Stimulated activated CD8-positive, alpha-beta memory T cell treated with anti-CD3 and anti-CD28 coated beads, Interleukin-12 subunit alpha, Interleukin-12 subunit beta, amount 100 ng/mL, for 24 hours (primary cell): ENCODE data around the gene STX17.

Experiments used
- DNase-seq: peaks from one replicate; pipeline ENCODE4 v3.0.0-alpha.2; 2020; ENCODE audit errors: extremely low read depth

STX17 gene

DNA sequence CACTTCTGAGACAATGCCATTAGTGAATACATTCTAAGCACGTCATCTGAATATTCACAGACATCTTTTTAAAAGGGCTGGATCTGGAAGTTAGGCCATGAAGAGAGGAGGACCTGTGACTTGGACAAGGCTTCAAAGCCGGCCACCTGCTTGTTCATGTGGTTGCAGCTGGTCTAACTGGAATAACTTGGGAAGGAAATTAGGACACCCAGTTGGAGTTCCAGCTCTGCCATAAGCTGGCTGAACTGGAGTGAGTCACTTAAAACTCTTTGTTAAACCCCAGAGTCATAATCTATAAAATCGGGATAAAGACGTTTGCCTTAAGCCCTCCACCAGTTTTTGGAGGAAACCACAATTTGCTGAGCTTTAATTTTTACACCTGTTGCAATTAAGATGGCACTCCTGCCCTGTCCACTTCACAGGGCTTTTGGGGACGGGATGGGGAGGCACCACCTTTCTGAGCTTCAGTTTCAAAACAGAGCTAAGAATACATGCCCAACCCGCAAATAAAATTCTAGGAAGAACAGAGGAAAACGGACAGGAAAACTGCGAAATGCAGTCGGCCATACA, 536 bp upstream of the STX17 start:
- DNase-seq: no peak

GRCh38 chr9:99907208-99907532, 716 bp downstream of the STX17 start:
- DNase-seq: no peak

- no peak for DNase-seq
Measured at GRCh38 chr9:99911600-99911999, 5.1 kb downstream of the STX17 start.

DNA sequence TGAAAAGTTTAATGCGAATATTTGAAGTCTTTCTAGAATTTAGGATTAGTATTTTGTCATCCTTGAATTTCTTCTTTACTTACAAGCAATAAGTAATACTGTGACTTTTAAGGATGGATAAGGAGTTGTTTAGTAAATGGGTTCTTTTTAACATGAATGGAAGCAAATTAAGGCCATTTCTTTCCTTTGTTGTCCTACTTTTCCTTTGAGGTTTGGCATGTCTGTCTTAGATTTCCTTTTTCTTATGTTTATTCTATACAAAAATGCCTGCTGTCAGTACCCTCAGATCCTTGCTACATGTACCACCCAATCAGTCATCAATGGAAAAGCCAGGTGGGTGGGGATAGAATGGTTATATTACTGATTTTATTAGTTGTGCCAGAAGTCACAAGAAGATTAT, 10.2 kb downstream of the STX17 start:
- DNase-seq: no peak

- no peak for DNase-seq
Measured at GRCh38 chr9:99918134-99918533, 11.7 kb downstream of the STX17 start.

- DNase-seq: no peak
Measured at GRCh38 chr9:99919930-99920329, 13.5 kb downstream of the STX17 start.

- no peak for DNase-seq
Measured at GRCh38 chr9:99921875-99922710, 15.6 kb downstream of the STX17 start.

DNA sequence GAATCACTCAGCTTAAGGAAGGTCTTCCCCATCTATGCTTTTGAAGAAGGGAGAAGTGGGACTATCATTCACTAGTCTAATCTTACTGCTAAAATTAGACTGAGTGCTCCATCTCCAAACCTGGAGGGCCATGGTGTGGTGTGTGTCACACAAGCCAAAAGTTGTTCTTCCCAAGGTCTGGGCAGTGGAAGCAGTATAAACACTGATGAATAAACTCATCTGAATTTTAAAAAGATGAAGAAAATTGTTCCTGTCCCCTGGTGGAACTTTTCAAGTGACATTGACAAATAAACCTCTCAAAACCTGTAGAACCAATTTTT, 16.2 kb downstream of the STX17 start:
- no peak for DNase-seq

- DNase-seq: no peak
Measured at GRCh38 chr9:99925541-99925940, 19.1 kb downstream of the STX17 start.

- no peak for DNase-seq
Measured at GRCh38 chr9:99929652-99930051, 23.2 kb downstream of the STX17 start.

- DNase-seq: no peak
Measured at GRCh38 chr9:99931155-99931840, 24.8 kb downstream of the STX17 start.

DNA sequence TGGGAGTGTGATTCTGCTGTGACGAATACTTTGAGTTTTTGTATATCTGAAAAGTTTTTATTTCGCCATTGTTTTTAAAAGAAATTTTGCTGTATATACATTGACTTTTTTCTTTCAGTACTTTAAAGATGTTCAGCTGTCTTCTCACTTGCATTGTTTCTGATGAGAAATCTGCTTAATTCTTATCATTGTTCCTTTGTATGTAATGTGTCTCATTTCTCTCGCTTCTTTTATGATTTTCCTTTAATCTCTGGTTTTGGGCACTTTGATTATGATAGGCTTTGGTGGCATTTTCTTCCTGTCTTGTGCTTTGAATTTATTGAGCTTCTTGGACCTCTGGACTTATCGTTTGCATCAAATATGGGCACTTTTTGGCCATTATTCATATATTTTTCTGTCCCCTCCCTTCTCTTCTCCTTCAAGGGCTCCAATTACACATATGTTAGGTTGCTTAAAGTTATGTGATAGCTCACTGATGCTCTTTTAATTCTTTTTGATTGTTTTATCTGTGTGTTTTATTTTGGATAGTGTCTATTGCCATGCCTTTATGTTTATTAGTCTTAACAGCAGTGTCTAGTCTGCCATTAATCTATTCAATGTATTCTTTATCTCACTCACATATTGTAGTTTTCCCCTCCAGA, 30.6 kb downstream of the STX17 start:
- DNase-seq: no peak

- DNase-seq: no peak
Measured at GRCh38 chr9:99947395-99947794, 40.9 kb downstream of the STX17 start.

- DNase-seq: no peak
Measured at GRCh38 chr9:99948482-99948881, 42.0 kb downstream of the STX17 start.

DNA sequence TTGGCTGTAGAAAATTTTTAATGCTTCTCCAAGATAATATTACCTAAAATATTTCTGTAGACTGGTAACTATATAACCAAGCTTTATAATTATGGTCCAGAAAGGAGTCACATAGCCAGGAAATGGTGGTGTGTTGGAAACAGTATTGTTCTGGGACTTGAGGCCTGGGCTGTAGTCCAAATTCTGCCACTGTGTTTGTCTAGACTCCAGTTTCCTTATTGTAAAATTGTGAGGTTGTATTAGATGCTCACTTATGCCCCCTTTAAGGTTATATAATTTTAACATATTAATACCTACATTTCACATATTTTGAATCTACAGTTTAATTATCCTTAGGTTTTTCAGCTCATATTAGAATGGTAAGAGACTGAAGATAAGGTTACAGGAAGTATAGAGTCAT, 42.4 kb downstream of the STX17 start:
- no peak for DNase-seq

- DNase-seq: no peak
Measured at GRCh38 chr9:99953861-99954507, 47.5 kb downstream of the STX17 start.

DNA sequence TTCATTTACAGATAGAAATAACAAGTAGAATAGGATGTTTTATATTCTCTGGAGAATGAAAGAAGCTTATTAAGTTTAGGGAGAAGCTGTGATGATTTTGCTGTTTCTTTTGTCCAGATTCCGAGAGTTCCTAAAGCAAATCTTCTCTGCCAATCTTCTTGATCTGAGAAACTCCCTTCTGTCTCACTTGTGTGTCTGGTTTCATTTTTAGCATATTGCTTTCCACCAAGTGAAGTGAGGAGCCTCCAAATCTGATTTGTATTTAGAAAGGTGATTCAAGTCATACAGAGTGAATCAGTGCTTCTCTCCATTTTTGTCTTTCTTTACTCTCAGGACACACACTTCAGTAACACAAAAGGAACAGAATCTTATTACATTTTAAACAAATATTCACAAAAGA, 48.4 kb downstream of the STX17 start:
- DNase-seq: no peak

GRCh38 chr9:99955606-99956005, 49.2 kb downstream of the STX17 start:
- DNase-seq: no peak

GRCh38 chr9:99962680-99963261, 56.3 kb downstream of the STX17 start:
- DNase-seq: no peak

- DNase-seq: no peak
Measured at GRCh38 chr9:99964336-99964735, 57.9 kb downstream of the STX17 start.

DNA sequence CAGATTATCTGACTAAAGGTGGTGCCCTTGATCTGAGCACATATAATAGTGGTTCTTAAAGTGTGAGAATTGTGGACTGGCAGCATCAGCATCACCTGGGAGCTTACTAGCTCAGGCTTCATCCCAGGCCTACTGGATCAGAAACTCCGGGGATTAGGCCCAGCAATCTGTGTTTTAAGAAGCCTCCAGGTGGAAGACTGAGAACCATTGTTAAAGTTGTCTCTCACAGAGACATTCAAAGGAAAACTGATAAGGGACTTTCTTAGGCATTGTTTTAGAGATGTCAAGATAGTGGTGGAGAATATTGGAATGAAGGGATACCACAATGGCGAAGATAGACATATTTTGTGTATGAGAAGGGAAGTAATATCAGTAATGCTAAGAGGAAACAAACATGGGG, 59.5 kb downstream of the STX17 start:
- DNase-seq: no peak

DNA sequence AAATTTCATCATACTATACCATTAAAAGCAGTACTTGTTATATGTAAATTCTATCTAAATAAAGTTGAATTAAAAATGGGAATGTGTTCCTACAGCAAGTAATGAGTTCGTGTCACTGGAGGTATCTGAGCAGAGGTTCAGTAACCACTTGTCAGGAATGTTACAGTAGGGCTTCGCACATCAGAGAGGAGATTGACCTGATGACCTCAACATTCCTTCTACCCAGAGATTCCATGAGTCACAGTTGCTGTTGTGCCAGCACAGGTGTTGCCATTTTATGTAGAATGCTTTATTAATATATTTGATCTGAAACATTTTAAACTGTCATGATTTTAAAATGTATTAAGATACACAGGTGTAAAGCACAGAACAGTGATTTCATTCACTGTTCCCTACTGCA, 60.3 kb downstream of the STX17 start:
- no peak for DNase-seq
